Natural killer cell (primary cell): ENCODE data around the gene WDR37. TPM values are rescaled to one million over a fixed set of nuclear protein-coding genes. Genes with fewer than 3 reads are reported as not detected.

Experiments used
- ATAC-seq, 3 donors: fragments of 150-1000 bp in 2 of 3; fragments of 200-7000 bp in 1 of 3; cut with Tn5 transposase; 1 replicate in 1 of 3; 2 replicates in 2 of 3; pipeline ENCODE4 v1.10.0; 2021; ENCODE audit warnings: mild to moderate bottlenecking in 2 of 3, moderate library complexity in 2 of 3
- DNase-seq, 2 donors: peaks; one replicate each; pipeline versions ENCODE4 v3.0.0 to v3.0.0-alpha.2; 2013 to 2021; ENCODE audit warnings: mixed read lengths in 1 of 2
- H3K27ac ChIP-seq: one replicate; pipeline ENCODE4 v1.5.1; 2013; ENCODE audit warnings: mild to moderate bottlenecking, low read length
- H3K27me3 ChIP-seq: one replicate; pipeline ENCODE4 v1.6.1; 2013; ENCODE audit warnings: low read length; ENCODE audit not compliant: control insufficient read depth, insufficient read depth
- H3K36me3 ChIP-seq: one replicate; pipeline ENCODE4 v1.6.1; 2013; ENCODE audit warnings: low read length; ENCODE audit not compliant: control insufficient read depth, insufficient read depth
- H3K4me1 ChIP-seq: one replicate; pipeline ENCODE4 v1.6.1; 2013; ENCODE audit warnings: low read length; ENCODE audit not compliant: control insufficient read depth, insufficient read depth
- H3K4me3 ChIP-seq: one replicate; pipeline ENCODE4 v1.5.1; 2013; ENCODE audit warnings: low read length
- H3K9me3 ChIP-seq: one replicate; pipeline ENCODE4 v1.6.1; 2013; ENCODE audit warnings: low read length; ENCODE audit not compliant: control insufficient read depth, insufficient read depth
- H3K27ac Mint-ChIP-seq, 2 donors: one replicate each; pipeline ENCODE4 v1.8.0; 2022; ENCODE audit warnings: mild to moderate bottlenecking in 2 of 2, mixed read lengths in 2 of 2, moderate library complexity in 1 of 2
- H3K27me3 Mint-ChIP-seq, 2 donors: one replicate each; pipeline ENCODE4 v1.8.0; 2022; ENCODE audit warnings: low read depth in 2 of 2, mixed read lengths in 2 of 2
- H3K36me3 Mint-ChIP-seq: one replicate; pipeline ENCODE4 v1.8.0; 2022; ENCODE audit warnings: mixed read lengths
- H3K4me1 Mint-ChIP-seq, 2 donors: one replicate each; pipeline ENCODE4 v1.8.0; 2022; ENCODE audit warnings: mixed read lengths in 2 of 2
- H3K4me3 Mint-ChIP-seq: one replicate; pipeline ENCODE4 v1.8.0; 2022; ENCODE audit warnings: mild to moderate bottlenecking, moderate library complexity, mixed read lengths
- H3K9me3 Mint-ChIP-seq, 2 donors: one replicate each; pipeline ENCODE4 v1.8.0; 2022; ENCODE audit warnings: mixed read lengths in 2 of 2
- CTCF ChIP-seq: fragments of 200-600 bp; IDR thresholded peaks from one replicate; pipeline ENCODE4 v1.8.0; 2022; ENCODE audit warnings: antibody characterized with exemption
- WGBS: methylation state at CpG from one replicate; pipeline ENCODE4 v1.1.7; 2013; ENCODE audit warnings: missing lambda C conversion rate; ENCODE audit not compliant: insufficient coverage; 5-methylcytosine and 5-hydroxymethylcytosine counted together
- intact Hi-C: fragments of 100-400 bp; cut with micrococcal nuclease; formaldehyde crosslinking; loops from one replicate; pipeline ENCODE4 v1.14.2; 2022
- total RNA-seq, 4 donors: library from RNA; stranded (reverse); fragments of 120-200 nt in 1 of 4; gene quantifications; one replicate each; pipeline versions ENCODE4 v1.2.3 to v1.2.4, GENCODE V29; 2013 to 2022

Gene WDR37
- total RNA-seq, 3 donors from 2014 or later (not counting 1 experiment from before 2014, with no cell fraction given): 56.3 to 59.6 (median 57.6) TPM

GRCh38 chr10:1107004-1107403 is 50.8 kb downstream of the WDR37 start:
- Mint-ChIP-seq H3K9me3 (no peaks in the 10 kb centered on the region), H3K36me3 (peaks cover 30% of the 10 kb centered on the region), H3K4me1 (peaks cover 42 to 49% of the 10 kb centered on the region in 2 donors), H3K27me3 (no peaks in the 10 kb centered on the region), H3K27ac (no peak overlapping the region), H3K4me3 (no peak overlapping the region)
- Histone ChIP-seq H3K9me3 (no peaks in the 10 kb centered on the region), H3K4me3 (no peak overlapping the region), H3K4me1 (peaks cover 19% of the 10 kb centered on the region), H3K27me3 (no peaks in the 10 kb centered on the region), H3K27ac (no peak overlapping the region), H3K36me3 (peaks cover 75% of the 10 kb centered on the region)
- DNase-seq (no peak), ATAC-seq (no peak)
- intact Hi-C loops: no loop called here
- WGBS: 97% methylated on average over 15 of the region's 15 CpGs
- no peak for TF ChIP-seq CTCF

- WGBS: 92% methylated on average over 6 of the region's 6 CpGs
- Histone ChIP-seq H3K27ac (no peak overlapping the region), H3K9me3 (no peaks in the 10 kb centered on the region), H3K27me3 (no peaks in the 10 kb centered on the region), H3K4me3 (no peak overlapping the region), H3K4me1 (peaks cover 19% of the 10 kb centered on the region), H3K36me3 (peaks cover 76% of the 10 kb centered on the region)
- Mint-ChIP-seq H3K4me3 (no peak overlapping the region), H3K4me1 (peaks cover 49 to 54% of the 10 kb centered on the region in 2 donors), H3K27me3 (no peaks in the 10 kb centered on the region), H3K9me3 (no peaks in the 10 kb centered on the region), H3K27ac (peak overlapping the region; percentile 76 to 92), H3K36me3 (peaks cover 30% of the 10 kb centered on the region)
- DNase-seq (no peak), ATAC-seq (no peak)
- TF ChIP-seq CTCF: no peak
- intact Hi-C loops: no loop called here
These were observed 51.5 kb downstream of the WDR37 start for GRCh38 chr10:1107679-1108078.

DNA sequence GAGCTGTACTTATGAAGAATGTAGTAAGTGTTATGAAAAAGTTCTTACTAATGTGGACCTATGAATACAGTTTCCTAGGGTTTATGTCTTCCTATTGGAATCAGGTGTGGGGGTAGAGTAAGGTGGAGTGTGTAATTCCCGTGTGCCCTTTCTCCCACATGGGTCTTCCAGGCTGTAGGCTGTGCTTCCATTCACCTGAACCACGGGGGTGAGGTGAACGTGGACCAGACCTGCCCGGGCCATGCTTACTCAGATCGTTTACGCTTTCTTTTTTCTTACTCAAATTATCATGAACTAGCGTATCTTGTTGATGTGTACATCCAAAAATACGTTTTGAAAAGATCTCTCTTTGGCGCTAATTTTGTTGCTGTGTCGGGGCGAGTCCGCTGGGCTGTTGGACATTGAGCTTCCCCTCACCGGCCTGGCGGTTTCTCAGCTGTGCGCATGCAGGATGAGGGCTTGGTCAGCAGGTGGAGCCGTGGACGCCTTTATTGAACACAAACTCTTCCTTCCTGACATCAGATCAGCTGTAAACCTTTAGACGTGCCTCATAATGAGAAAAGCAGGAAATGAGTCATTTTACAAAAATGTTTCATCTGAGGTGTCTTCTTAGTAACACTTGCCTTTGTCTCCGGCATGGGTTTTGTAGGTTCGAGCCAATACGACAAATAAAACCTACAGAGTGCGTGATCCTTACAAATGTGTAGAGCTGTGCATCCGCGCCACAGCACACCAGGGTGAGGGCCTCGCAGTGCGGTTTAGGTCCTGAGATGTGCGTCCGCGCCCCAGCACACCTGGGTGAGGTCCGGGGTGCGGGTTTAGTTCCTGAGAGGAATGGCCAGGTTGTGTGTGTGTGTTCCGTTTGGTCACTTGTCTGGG is 53.8 kb downstream of the WDR37 start:
- peaks cover 70% of the 10 kb centered on the region for H3K36me3 ChIP-seq
- H3K36me3 Mint-ChIP-seq: peaks cover 24% of the 10 kb centered on the region

More for the DNA sequence above, 53.8 kb downstream of the WDR37 start:
- Histone ChIP-seq H3K4me3 (no peak overlapping the region), H3K27ac (peak overlapping the region; percentile 64), H3K4me1 (peaks cover 24% of the 10 kb centered on the region), H3K9me3 (no peaks in the 10 kb centered on the region), H3K27me3 (no peaks in the 10 kb centered on the region)
- H3K4me1 Mint-ChIP-seq: peaks cover 56 to 70% of the 10 kb centered on the region in 2 donors
- WGBS: 72% methylated on average over 32 of the region's 32 CpGs
- TF ChIP-seq CTCF: peak; percentile 67
- no peaks in the 10 kb centered on the region for H3K27me3 Mint-ChIP-seq
- ATAC-seq (peak; percentile 88 to 94 (median 92)), DNase-seq (peak; percentile 56 to 88)
- H3K9me3 Mint-ChIP-seq: no peaks in the 10 kb centered on the region
- peak overlapping the region; percentile 61 for H3K4me3 Mint-ChIP-seq
- peak overlapping the region; percentile 87 to 92 for H3K27ac Mint-ChIP-seq
- intact Hi-C loops: loop anchor here (1.0 kb wide), 1 partner anchor 277 kb away; no protein-coding TSS in a partner anchor
